Keratinocyte (primary cell): ENCODE results near the gene CDC42BPG. TPM values are rescaled to one million over a fixed set of nuclear protein-coding genes. Genes with fewer than 3 reads are reported as not detected.

Experiments
- DNase-seq: peaks from one replicate; pipeline ENCODE4 v3.0.0-alpha.2; 2011; ENCODE audit warnings: low read depth, missing footprints, low spot score
- FAIRE-seq: peaks from 2 replicates; lab custom pipeline; 2011; peaks lifted over from hg19 to GRCh38; lab: Jason Lieb, UNC
- H2AFZ ChIP-seq: 2 replicates; pipeline ENCODE4 v1.6.0; 2012; ENCODE audit warnings: low read length, control low read depth, inconsistent platforms; ENCODE audit not compliant: control insufficient read depth
- H3K27ac ChIP-seq: 2 replicates; pipeline ENCODE4 v1.5.1; 2011; ENCODE audit warnings: low read length; ENCODE audit not compliant: control insufficient read depth, insufficient read depth
- H3K27me3 ChIP-seq: 3 replicates; pipeline ENCODE4 v1.6.0; 2011; ENCODE audit warnings: low read length; ENCODE audit not compliant: control insufficient read depth, insufficient read depth; ENCODE audit errors: extremely low read depth
- H3K36me3 ChIP-seq, 2 experiments: 2 replicates in 1 of 2; 3 replicates in 1 of 2; pipeline ENCODE4 v1.5.1; 2011; ENCODE audit warnings: low read length in 2 of 2, mild to moderate bottlenecking in 1 of 2; ENCODE audit not compliant: control insufficient read depth in 2 of 2, insufficient read depth in 2 of 2; ENCODE audit errors: extremely low read depth in 1 of 2
- H3K4me1 ChIP-seq: 3 replicates; pipeline ENCODE4 v1.5.1; 2011; ENCODE audit warnings: low read length; ENCODE audit not compliant: control insufficient read depth, insufficient read depth; ENCODE audit errors: extremely low read depth
- H3K4me2 ChIP-seq: 3 replicates; pipeline ENCODE4 v1.6.0; 2011; ENCODE audit warnings: low read depth, low read length; ENCODE audit not compliant: control insufficient read depth, insufficient read depth; ENCODE audit errors: extremely low read depth
- H3K4me3 ChIP-seq, 3 experiments: fragments of 200-600 bp in 1 of 3; sonication (generic) in 1 of 3; 2 replicates in 2 of 3; 3 replicates in 1 of 3; pipeline ENCODE4 v1.5.1; 2011 to 2016; ENCODE audit warnings: low read length in 3 of 3, mild to moderate bottlenecking in 3 of 3, control low read depth in 2 of 3, inconsistent platforms in 1 of 3, low read depth in 1 of 3, mixed read lengths in 1 of 3, mixed run types in 1 of 3, moderate library complexity in 1 of 3; ENCODE audit not compliant: control insufficient read depth in 2 of 3, insufficient read depth in 2 of 3; ENCODE audit errors: extremely low read depth in 1 of 3
- H3K79me2 ChIP-seq: 2 replicates; pipeline ENCODE4 v1.6.0; 2012; ENCODE audit warnings: low read length; ENCODE audit not compliant: control insufficient read depth, insufficient read depth
- H3K9ac ChIP-seq: 3 replicates; pipeline ENCODE4 v1.6.0; 2011; ENCODE audit warnings: low read length; ENCODE audit not compliant: control insufficient read depth, insufficient read depth; ENCODE audit errors: extremely low read depth
- H3K9me1 ChIP-seq: 3 replicates; pipeline ENCODE4 v1.6.0; 2011; ENCODE audit warnings: low read length; ENCODE audit not compliant: control insufficient read depth, insufficient read depth; ENCODE audit errors: extremely low read depth
- H3K9me3 ChIP-seq: 2 replicates; pipeline ENCODE4 v1.5.1; 2012; ENCODE audit warnings: low read depth, low read length; ENCODE audit not compliant: control insufficient read depth
- H4K20me1 ChIP-seq: 3 replicates; pipeline ENCODE4 v1.6.0; 2011; ENCODE audit warnings: low read length; ENCODE audit not compliant: control insufficient read depth, insufficient read depth; ENCODE audit errors: extremely low read depth
- CTCF ChIP-seq, 3 experiments: IDR thresholded peaks in 1 of 3; conservative IDR thresholded peaks in 1 of 3; optimal IDR thresholded peaks in 1 of 3; 2 replicates in 2 of 3; 3 replicates in 1 of 3; pipeline versions ENCODE3 to v1.5.1; 2011; ENCODE audit warnings: low read length in 3 of 3, mild to moderate bottlenecking in 3 of 3, moderate library complexity in 2 of 3, control low read depth in 1 of 3, inconsistent platforms in 1 of 3; ENCODE audit not compliant: insufficient read depth in 2 of 3; ENCODE audit errors: extremely low read depth in 1 of 3
- EZH2 ChIP-seq: IDR thresholded peaks from one replicate; pipeline ENCODE4 v1.6.1; 2012; ENCODE audit warnings: inconsistent platforms, mild to moderate bottlenecking, low read length, moderate library complexity
- dilution Hi-C: fragments of 300-500 bp; cut with MboI; formaldehyde crosslinking; loops from one replicate; pipeline ENCODE4 v1.7.0; 2020; ENCODE audit warnings: low sequenced_read_pairs; ENCODE audit not compliant: extremely low pct_ligation_motif_present
- polyA plus RNA-seq, 5 experiments: library from polyadenylated mRNA; depleted of rRNA in 3 of 5; stranded (reverse) in 3 of 5; stranded (forward) in 1 of 5; unstranded in 1 of 5; fragments of >200 nt; gene quantifications; 1 replicate in 1 of 5; 2 replicates in 3 of 5; 3 replicates in 1 of 5; pipeline versions ENCODE4 v1.2.1 to v1.2.3, GENCODE V29; 2011 to 2012; ENCODE audit warnings: missing spikeins in 2 of 5, low read depth in 1 of 5, low replicate concordance in 1 of 5

CDC42BPG gene
- polyA plus RNA-seq, 1 donor (not counting 4 experiments of a cell fraction or from before 2014, with no cell fraction given): 2.5 TPM

- Histone ChIP-seq H3K4me2 (no peak overlapping the region), H3K36me3 (peaks cover 0 to 8% of the 10 kb centered on the region in 2 experiments), H4K20me1 (no peaks in the 10 kb centered on the region), H3K4me3 (no peak overlapping the region), H3K79me2 (no peaks in the 10 kb centered on the region), H3K27ac (no peak overlapping the region), H3K4me1 (no peaks in the 10 kb centered on the region), H3K9me3 (no peaks in the 10 kb centered on the region), H3K27me3 (no peaks in the 10 kb centered on the region), H3K9ac (no peak overlapping the region), H2AFZ (no peak overlapping the region), H3K9me1 (peaks cover 2% of the 10 kb centered on the region)
- FAIRE-seq (no peak), DNase-seq (no peak)
- dilution Hi-C loops: no loop called here
- TF ChIP-seq EZH2 (no peak), CTCF (optimal IDR thresholded peaks at IDR 0.05 in 1 of 3, IDR thresholded peaks at IDR 0.05 in 1 of 3, conservative IDR thresholded peaks at IDR 0.05 in 1 of 3; ENCODE audit: extremely low read depth in 1 of 3, insufficient read depth in 2 of 3, low read length in 3 of 3) (no peak)
Observed at GRCh38 chr11:64792482-64792881, 52.0 kb downstream of the CDC42BPG start.

GRCh38 chr11:64791781-64792291 is 52.6 kb downstream of the CDC42BPG start:
- Histone ChIP-seq H3K9me1 (peaks cover 2% of the 10 kb centered on the region), H3K4me1 (no peaks in the 10 kb centered on the region), H3K4me2 (no peak overlapping the region), H3K9me3 (no peaks in the 10 kb centered on the region), H3K9ac (no peak overlapping the region), H3K27me3 (no peaks in the 10 kb centered on the region), H3K4me3 (no peak overlapping the region), H3K79me2 (no peaks in the 10 kb centered on the region), H2AFZ (no peak overlapping the region), H3K36me3 (peaks cover 0 to 7% of the 10 kb centered on the region in 2 experiments), H3K27ac (no peak overlapping the region), H4K20me1 (no peaks in the 10 kb centered on the region)
- DNase-seq (no peak), FAIRE-seq (no peak)
- TF ChIP-seq EZH2: no peak
- dilution Hi-C loops: no loop called here
